ENCODE data around the gene PRR36.

GRCh38 chr19:7916103-7916954, 42.1 kb upstream of the PRR36 start:
- TF ChIP-seq POLR2AphosphoS5 (IDR thresholded peaks at IDR 0.05), result no peak
- TF ChIP-seq CTCF (IDR thresholded peaks at IDR 0.05), result no peak
